GM19025 (cell line): ENCODE results near the gene KL.

Source experiments
- ATAC-seq: cut with Tn5 transposase; IDR thresholded peaks from one replicate; pipeline ENCODE4 v1.9.1; 2021; ENCODE audit warnings: mild to moderate bottlenecking, low read depth, moderate library complexity; ENCODE audit not compliant: unreplicated experiment

KL gene

DNA sequence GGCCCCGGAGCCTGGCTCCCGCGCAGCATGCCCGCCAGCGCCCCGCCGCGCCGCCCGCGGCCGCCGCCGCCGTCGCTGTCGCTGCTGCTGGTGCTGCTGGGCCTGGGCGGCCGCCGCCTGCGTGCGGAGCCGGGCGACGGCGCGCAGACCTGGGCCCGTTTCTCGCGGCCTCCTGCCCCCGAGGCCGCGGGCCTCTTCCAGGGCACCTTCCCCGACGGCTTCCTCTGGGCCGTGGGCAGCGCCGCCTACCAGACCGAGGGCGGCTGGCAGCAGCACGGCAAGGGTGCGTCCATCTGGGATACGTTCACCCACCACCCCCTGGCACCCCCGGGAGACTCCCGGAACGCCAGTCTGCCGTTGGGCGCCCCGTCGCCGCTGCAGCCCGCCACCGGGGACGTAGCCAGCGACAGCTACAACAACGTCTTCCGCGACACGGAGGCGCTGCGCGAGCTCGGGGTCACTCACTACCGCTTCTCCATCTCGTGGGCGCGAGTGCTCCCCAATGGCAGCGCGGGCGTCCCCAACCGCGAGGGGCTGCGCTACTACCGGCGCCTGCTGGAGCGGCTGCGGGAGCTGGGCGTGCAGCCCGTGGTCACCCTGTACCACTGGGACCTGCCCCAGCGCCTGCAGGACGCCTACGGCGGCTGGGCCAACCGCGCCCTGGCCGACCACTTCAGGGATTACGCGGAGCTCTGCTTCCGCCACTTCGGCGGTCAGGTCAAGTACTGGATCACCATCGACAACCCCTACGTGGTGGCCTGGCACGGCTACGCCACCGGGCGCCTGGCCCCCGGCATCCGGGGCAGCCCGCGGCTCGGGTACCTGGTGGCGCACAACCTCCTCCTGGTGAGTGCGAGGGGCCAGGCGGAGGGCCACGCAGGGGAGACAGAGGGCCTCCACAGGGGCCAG lies at the start of gene KL:
KL (plus strand) TSS at position 10 of the 909 bp plus-strand sequence; CDS start at position 28, 18 bp downstream.
- ATAC-seq: peak; percentile 33

DNA sequence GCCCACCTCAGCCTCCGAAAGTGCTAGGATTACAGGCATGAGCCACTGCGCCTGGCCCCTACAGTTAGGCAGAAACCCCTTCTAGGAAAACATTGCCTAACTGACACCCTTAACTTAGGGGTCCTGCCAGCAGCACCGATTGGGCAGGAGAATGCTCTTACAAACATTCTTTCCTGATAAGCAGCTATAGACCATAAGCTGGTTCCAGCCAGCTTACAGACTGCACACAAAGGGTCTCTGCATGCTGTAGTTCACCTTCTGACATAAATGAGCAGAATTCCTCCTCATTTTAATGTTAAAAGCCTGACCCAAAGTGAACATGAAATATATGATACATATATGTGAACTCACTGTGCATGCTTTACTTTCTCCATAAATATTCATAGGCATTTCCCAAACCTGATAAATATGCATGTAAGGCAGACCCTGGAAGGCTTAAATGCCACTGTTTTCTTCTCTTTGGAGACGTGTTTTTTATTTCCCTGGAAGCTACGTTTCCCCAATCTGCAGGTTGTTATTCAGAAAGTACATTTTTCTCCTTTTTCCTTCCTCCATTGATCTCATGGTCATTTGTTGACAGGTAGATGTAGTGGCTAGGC lies 48.5 kb upstream of the KL start:
- ATAC-seq: no peak

DNA sequence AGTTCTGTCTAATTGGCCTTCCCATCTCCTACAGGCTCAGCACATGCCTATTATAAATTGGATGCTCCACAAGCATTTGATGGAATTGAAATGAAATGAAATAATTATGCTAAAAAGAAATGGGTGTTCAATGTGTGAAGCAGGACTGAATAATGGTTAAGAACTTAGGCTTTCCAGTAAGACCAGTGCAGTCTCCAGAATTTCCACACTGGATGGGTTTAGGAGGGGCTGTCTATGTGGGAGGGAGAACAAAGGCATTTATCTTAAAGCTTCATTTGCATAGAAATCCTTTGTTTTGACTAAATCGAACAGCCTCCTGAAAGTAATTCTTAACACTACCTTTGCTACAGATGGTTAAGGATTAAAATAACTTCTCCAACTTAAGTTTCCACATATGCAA lies 47.9 kb upstream of the KL start:
- no peak for ATAC-seq

DNA sequence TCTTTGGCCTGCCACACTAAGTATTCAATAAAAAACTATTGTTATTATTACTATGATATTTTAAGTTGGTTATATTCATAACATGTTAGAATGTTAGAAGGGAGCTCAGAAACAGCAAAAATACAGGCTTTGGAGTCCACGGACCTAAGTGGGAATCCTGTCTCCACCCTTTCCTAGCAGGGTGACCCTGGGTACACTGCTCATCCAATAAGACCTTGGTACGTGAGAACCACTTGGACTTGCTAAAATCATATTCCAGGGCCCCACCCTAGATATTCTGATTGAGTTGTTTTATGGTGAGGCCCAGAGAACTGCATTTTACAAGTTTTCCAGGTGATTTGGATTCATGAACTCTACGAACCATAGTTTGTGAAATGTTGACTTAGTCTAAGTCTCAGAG lies 47.4 kb upstream of the KL start:
- ATAC-seq: no peak

DNA sequence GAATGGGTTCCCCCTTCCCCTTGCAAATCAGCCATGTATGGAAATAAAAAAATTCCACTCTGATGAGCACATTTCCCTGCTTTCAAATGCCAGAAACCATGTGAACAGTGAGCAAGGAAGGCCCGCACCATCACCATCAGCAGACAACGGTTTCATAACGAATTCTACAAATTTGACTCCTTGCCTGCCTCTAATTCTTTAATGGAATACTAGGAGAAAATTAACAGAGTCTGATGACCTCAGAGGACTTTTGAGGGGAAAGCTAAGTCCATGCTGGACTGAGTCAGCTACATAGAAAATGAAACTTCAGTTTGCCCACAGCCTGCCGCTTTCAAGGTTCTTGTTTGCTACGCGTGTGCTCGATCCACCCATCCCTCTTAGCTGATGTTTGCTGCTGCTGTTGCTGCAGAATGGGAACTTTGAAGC lies 46.7 kb upstream of the KL start:
- peak; percentile 96 for ATAC-seq

DNA sequence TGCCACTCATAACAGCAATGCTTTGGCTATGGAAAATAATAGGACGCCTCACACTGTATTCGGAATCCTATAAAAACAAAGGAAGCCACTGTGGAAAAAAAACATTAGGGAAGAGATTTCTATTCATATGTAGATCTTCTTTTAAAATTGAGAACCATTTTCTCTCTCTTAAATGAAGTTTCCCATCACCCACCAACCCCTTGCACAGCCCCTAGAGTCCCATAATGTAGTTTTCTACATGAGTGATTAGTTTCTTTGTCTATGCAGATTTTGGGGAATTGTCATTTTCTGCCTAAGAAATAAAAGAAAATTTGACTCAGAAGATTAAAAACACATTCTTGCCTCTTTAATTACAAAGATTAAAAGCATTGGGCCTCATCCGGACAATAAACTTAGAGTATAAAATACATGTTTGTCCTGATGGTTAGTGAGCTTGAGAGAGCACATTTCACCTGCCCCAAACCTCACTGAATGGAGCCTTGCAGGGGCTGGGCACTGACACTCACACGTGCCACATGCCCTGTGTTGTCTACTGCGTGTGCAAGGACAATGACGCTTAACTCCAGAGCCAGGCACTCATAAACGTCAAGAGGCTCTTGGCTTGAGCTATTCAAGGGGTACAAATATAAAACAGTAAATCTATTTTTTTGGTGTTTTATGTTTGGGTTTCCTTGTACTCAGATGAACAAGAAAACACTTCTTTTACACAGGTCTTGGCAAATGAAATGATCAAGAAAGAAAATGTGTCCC lies 40.0 kb upstream of the KL start:
- no peak for ATAC-seq

DNA sequence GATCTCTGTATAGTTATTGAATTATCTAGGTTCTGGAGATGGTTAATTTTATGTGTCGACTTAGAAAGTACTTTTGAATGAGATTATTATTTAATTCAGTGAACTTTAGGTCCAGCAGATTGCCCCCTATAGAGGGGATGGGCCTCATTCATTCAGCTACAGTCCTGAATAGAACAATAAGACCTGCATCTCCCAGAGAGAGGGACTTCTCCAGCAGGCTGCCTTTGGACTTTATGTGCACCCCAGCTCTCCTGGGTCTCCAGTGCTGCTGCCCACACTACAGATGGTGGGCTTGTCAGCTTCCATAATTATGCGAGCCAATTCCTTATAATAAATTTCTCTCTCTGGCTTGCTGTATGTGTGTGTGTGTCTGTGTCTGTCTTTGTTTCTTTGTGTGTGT lies 39.3 kb upstream of the KL start:
- no peak for ATAC-seq

DNA sequence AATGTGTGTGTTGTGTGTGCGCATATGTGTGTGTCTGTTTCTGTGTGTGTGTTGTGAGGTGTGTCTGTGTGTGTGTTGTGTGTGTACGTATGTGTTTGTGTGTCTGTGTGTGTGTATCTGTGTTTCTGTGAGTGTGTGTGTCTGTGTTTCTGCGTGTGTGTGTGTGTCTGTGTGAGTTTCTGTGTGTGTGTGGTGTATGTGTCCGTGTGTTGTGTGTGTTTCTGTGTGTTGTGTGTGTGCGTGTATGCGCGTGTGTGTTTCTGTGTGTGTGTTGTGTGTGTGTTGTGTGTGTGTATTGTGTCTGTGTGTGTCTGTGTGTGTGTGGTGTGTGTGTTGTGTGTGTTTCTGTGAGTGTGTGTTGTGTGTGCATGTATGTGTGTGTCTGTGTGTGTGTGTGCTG lies 38.9 kb upstream of the KL start:
- ATAC-seq: no peak

DNA sequence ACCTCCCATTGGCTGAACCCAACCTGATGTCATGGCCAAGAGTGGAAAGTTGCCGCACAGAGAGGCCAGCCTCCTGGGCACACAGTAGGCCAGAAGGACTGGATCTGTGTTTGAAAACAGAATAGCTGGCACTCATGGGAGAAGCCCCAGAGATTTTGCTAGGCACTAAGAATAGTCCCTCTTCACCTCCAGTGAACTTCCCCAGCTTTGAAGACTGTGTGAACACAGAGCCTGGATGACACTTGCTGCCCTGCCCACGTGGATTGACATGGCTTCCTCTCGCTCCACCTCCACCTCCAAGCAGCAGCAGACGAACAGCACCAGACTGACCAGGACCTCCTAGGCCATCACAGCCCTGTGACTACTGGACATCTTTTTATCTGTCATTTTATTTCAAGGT lies 37.9 kb upstream of the KL start:
- ATAC-seq: no peak

DNA sequence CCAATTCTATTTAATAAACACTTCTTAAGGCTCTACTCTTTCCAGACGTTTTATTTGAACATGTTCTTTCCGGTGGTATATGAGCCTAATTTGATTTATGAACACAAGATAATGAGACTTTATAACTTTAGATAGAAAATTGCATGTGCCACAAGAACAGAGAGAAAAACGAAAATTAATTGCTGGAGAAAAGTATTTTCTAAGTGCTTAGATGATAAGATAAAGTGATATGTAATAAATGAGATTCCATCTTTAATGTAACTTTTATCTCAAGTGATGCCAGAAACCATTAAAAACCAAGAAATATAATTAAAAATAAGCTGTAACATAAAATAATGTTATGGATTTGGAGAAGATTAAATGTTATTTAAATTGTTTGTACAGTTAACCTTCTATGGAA lies 33.2 kb upstream of the KL start:
- no peak for ATAC-seq

- no peak for ATAC-seq
Measured at GRCh38 chr13:32984857-32985626, 31.2 kb upstream of the KL start.

GRCh38 chr13:32986552-32986951 lies 29.7 kb upstream of the KL start:
- no peak for ATAC-seq

DNA sequence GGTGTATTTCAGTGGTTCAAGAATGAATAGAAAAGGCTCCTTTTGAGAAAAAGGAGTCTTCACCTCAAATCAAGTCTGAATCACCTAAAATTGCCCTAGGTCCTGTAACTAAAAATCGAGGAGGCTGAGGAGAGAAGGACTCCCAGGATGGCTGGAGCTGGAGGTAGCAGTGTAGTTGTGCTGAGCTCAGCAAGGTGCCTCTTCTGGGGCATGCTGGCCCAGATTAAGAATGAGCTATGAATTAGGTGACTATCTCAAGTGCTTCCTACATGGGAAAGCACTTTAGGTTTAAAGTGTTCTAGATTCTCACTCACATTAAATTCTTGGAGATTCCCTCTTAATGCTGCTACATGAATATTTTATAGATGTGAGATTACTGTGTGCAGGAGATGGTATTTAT lies 28.8 kb upstream of the KL start:
- ATAC-seq: no peak

- ATAC-seq: no peak
Measured at GRCh38 chr13:32988608-32989289, 27.5 kb upstream of the KL start.

DNA sequence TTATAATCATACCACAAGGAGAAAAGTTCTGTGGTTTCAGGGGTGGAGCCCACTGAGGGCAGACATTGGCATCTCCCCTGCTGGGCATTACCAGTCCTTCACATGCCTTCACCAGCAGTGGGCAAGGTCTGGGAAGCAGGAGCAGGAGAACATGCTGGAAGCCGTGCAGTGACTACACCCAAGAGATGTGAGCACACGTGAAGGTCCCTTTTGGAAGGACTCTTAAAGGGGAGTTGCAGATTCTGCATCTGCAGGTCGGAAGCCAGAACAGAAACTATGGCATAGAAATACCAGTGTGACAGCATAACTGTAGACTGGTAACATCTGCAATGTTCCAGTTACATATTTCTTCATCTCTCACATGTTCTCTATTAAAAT lies 26.9 kb upstream of the KL start:
- ATAC-seq: no peak

DNA sequence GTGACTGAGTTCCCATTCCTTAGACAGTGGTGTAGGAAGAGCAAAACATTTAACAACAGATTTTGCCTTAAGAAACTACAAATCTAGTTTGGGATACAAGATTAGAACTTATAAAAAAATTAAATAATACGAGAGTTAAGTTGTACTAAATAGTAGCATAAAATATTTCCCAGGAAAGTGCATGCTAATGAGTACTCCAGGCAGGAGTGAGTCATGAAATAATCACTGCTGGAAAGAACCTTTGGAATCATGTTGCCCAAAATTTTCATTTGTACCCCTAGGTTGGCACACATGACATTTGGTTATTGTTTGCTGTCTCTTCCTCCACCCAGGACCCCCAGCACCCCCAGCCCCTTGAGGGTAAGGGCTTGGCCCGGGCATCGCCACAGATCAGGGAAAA lies 26.3 kb upstream of the KL start:
- no peak for ATAC-seq

- no peak for ATAC-seq
Measured at GRCh38 chr13:32993145-32993544, 23.1 kb upstream of the KL start.

DNA sequence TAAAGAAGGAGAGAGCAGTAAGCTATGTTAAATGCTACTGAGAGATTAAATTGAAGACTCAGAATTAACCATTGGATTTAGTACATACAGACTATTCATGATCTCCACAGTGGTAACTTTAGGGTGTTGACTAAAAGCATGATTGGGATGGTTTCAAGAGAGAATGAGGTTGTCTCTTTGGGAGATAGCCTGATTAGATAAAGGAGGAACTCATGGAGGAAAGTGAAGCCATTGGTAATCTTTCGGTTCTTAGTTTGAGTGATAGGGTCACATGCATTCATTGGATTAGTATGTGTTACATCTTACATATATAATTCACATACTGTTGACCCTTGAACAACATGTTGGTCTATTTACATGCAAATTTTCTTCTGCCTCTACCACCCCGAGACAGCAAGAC lies 18.8 kb upstream of the KL start:
- no peak for ATAC-seq

GRCh38 chr13:32998966-32999365 lies 17.3 kb upstream of the KL start:
- no peak for ATAC-seq

DNA sequence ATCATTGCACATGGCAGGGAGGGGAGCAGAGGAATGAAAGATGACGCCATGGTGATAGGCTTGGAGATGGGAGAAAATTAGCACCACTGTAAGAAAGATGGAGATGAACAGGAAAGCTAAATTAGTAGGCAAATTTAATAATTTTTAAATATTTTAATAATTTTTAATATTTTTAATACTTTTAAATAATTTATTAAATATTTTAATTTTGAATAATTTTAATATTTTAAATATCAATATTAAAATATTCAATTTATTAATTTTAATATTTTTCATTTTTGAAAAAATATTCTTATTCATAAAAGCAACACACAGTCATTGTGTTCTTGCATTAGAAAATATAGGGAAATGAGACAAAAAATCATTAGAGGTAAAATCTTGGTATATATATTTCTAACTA lies 15.9 kb upstream of the KL start:
- no peak for ATAC-seq
